ENCODE measurements around the gene CCDC124. TPM values are rescaled to one million over a fixed set of nuclear protein-coding genes. Genes with fewer than 3 reads are reported as not detected.
A peak's percentile ranks its signal among the peaks of the same experiment; 100 is the strongest.

Gene CCDC124
- total and polyA plus RNA-seq, 2 of the 4 experiments (the other 2 are of a cell fraction) = 30.1 to 112 TPM

- Histone ChIP-seq H3K56ac (ENCODE audit: extremely low read depth, insufficient read depth, low read length) (no peak overlapping the region), H3K18ac (ENCODE audit: low read depth, low read length) (no peak overlapping the region), H3K14ac (replicated peaks; ENCODE audit: low read depth, low read length) (no peak overlapping the region), H2BK20ac (ENCODE audit: low read depth, low read length) (no peak overlapping the region), H2AFZ (replicated peaks; ENCODE audit: low read length, poor library complexity) (peak overlapping the region; percentile 61), H2AK9ac (replicated peaks; ENCODE audit: low read depth, low read length, poor library complexity) (no peak overlapping the region), H2BK15ac (ENCODE audit: low read depth, low read length) (no peak overlapping the region), H3K9me1 (ENCODE audit: insufficient read depth, low read length) (no peaks in the 10 kb centered on the region), H3K36me3 (ENCODE audit: control insufficient read depth, insufficient read depth, low read length) (no peaks in the 10 kb centered on the region), H4K91ac (ENCODE audit: insufficient read depth, low read depth, low read length) (no peak overlapping the region), H3K79me1 (ENCODE audit: low read depth in 1 of 2, low read length in 2 of 2) (no peaks in the 10 kb centered on the region), H3K4ac (ENCODE audit: low read depth, low read length) (no peak overlapping the region), H3K4me1 (ENCODE audit: control insufficient read depth, insufficient read depth, low read length) (no peaks in the 10 kb centered on the region), H3K27me3 (ENCODE audit: control insufficient read depth, insufficient read depth, low read length) (peaks cover 3% of the 10 kb centered on the region; the same call in 1 of the 2 replicates), H2AK5ac (ENCODE audit: low read depth, low read length) (no peak overlapping the region), H4K5ac (ENCODE audit: low read depth, low read length) (no peak overlapping the region), H3K9me3 (ENCODE audit: control insufficient read depth, insufficient read depth, low read length) (no peaks in the 10 kb centered on the region), H4K8ac (ENCODE audit: low read depth in 2 of 2, low read length in 2 of 2) (no peak overlapping the region), H3K23ac (ENCODE audit: low read depth, low read length) (no peak overlapping the region), H4K20me1 (ENCODE audit: insufficient read depth, low read length) (no peaks in the 10 kb centered on the region), H3K4me2 (ENCODE audit: low read depth, low read length) (no peak overlapping the region), H2BK5ac (ENCODE audit: low read depth, low read length, poor library complexity, severe bottlenecking) (no peak overlapping the region), H3K9ac (ENCODE audit: low read depth, low read length) (no peak overlapping the region), H3K4me3 (ENCODE audit: insufficient read depth, low read depth, low read length) (no peak overlapping the region), H2BK120ac (ENCODE audit: low read depth, low read length) (no peak overlapping the region), H3K27ac (ENCODE audit: insufficient read depth, low read length) (no peak overlapping the region)
- DNase-seq = no peak
- no peak for ATAC-seq (ENCODE audit: low read depth)
- BruUV-seq (replicated peaks) = no TSS peak
- ChIA-PET POLR2A (ENCODE audit: unreplicated experiment) (no interaction called here), CTCF (no interaction called here)
- dilution Hi-C loops (cut with HindIII; ENCODE audit: low sequenced_read_pairs, unreplicated experiment) (no loop called here), intact Hi-C loops (cut with micrococcal nuclease) (no loop called here), in situ Hi-C loops (cut with MboI; ENCODE audit: low sequenced_read_pairs) (loop anchor here (5.0 kb wide), 1 partner anchor 118 kb away; no protein-coding TSS in a partner anchor)
- TF ChIP-seq RFX5 (IDR thresholded peaks at IDR 0.05; ENCODE audit: low read depth, low read length) (no peak), USF2 (IDR thresholded peaks at IDR 0.05; ENCODE audit: low read depth, low read length) (no peak), BHLHE40 (IDR thresholded peaks at IDR 0.05; ENCODE audit: low read depth, low read length) (no peak), RAD21 (IDR thresholded peaks at IDR 0.05; ENCODE audit: low read length) (no peak), ELK1 (IDR thresholded peaks at IDR 0.05; ENCODE audit: borderline replicate concordance, low read depth, low read length) (no peak), MXI1 (IDR thresholded peaks at IDR 0.05; ENCODE audit: borderline replicate concordance, low read depth, low read length) (no peak), NFE2L2 (IDR thresholded peaks at IDR 0.05; ENCODE audit: low read depth, low read length) (no peak), POLR2A (IDR thresholded peaks at IDR 0.05; ENCODE audit: low read depth, low read length) (no peak), RCOR1 (IDR thresholded peaks at IDR 0.05; ENCODE audit: insufficient replicate concordance, low read length) (no peak), CEBPB (IDR thresholded peaks at IDR 0.05; ENCODE audit: low read depth, low read length) (no peak), FOS (IDR thresholded peaks at IDR 0.05; ENCODE audit: low read depth, low read length) (no peak), MAZ (IDR thresholded peaks at IDR 0.05; ENCODE audit: borderline replicate concordance, low read depth, low read length) (no peak), SMC3 (IDR thresholded peaks at IDR 0.05; ENCODE audit: low read depth, low read length) (no peak)
- 40% methylated on average over 1 of the region's 17 CpGs; no CpG with 5 or more reads in 1 of the 2 experiments for WGBS, 2 experiments (ENCODE audit: extremely low coverage in 2 of 2, insufficient read length in 1 of 2)
Observed at GRCh38 chr19:17985037-17985818, 52.4 kb downstream of the CCDC124 start.

Data from IMR-90 (cell line).